ENCODE data around the gene PTPRD. TPM values are rescaled to one million over a fixed set of nuclear protein-coding genes. Genes with fewer than 3 reads are reported as not detected.

The PTPRD gene
- total RNA-seq, 1 experiment from 2014 or later = 70.1 TPM

DNA sequence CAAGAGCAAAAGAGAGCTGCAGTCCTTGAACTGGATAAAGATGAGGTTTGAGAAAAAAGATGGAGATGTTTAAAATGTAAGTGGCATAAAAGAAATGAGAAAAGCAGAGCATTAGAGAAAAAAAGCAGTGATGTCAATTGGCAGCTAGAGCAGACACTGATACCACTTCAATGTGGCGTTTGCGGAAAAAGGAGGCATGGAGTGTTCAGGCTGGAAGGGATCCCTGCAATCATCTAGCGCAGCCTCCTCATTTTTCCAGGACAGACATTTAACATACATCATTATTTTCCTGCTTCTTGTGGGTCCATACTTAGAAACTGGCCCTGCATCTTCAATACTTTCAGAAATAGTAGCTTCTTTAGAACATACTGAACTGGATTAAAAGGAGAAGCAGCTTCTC lies 563.8 kb downstream of the PTPRD start:
- Histone ChIP-seq H3K9me3 (no peaks in the 10 kb centered on the region), H3K4me3 (ENCODE audit: low read depth, low read length) (no peak overlapping the region), H3K36me3 (ENCODE audit: control insufficient read depth, insufficient read depth, low read length) (no peaks in the 10 kb centered on the region), H3K27me3 (replicated peaks; ENCODE audit: control insufficient read depth, insufficient read depth, low read length) (no peaks in the 10 kb centered on the region), H3K4me1 (no peaks in the 10 kb centered on the region)
- no peaks in the 10 kb centered on the region for H3K36me3 Mint-ChIP-seq (ENCODE audit: insufficient read depth, unreplicated experiment)
- H3K4me3 Mint-ChIP-seq (ENCODE audit: unreplicated experiment) = no peak overlapping the region
- BruUV-seq (replicated peaks) = no TSS peak
- no peaks in the 10 kb centered on the region for H3K4me1 Mint-ChIP-seq (ENCODE audit: low read depth, unreplicated experiment)
- intact Hi-C loops (cut with micrococcal nuclease; ENCODE audit: unreplicated experiment) = no loop called here
- ChIA-PET CTCF (no interaction called here), POLR2A (no interaction called here)
- no peaks in the 10 kb centered on the region for H3K27me3 Mint-ChIP-seq (ENCODE audit: insufficient read depth, unreplicated experiment)
- H3K27ac Mint-ChIP-seq (ENCODE audit: unreplicated experiment) = no peak overlapping the region
- DNase-seq = no peak
- TF ChIP-seq, protein P1, sequence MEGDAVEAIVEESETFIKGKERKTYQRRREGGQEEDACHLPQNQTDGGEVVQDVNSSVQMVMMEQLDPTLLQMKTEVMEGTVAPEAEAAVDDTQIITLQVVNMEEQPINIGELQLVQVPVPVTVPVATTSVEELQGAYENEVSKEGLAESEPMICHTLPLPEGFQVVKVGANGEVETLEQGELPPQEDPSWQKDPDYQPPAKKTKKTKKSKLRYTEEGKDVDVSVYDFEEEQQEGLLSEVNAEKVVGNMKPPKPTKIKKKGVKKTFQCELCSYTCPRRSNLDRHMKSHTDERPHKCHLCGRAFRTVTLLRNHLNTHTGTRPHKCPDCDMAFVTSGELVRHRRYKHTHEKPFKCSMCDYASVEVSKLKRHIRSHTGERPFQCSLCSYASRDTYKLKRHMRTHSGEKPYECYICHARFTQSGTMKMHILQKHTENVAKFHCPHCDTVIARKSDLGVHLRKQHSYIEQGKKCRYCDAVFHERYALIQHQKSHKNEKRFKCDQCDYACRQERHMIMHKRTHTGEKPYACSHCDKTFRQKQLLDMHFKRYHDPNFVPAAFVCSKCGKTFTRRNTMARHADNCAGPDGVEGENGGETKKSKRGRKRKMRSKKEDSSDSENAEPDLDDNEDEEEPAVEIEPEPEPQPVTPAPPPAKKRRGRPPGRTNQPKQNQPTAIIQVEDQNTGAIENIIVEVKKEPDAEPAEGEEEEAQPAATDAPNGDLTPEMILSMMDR (IDR thresholded peaks at IDR 0.05; ENCODE audit: insufficient read depth in 1 of 2, low read depth in 1 of 2, low read length in 1 of 2, severe bottlenecking in 1 of 2, unreplicated experiment in 1 of 2) = no peak
- no peaks in the 10 kb centered on the region for H3K9me3 Mint-ChIP-seq (ENCODE audit: unreplicated experiment)

DNA sequence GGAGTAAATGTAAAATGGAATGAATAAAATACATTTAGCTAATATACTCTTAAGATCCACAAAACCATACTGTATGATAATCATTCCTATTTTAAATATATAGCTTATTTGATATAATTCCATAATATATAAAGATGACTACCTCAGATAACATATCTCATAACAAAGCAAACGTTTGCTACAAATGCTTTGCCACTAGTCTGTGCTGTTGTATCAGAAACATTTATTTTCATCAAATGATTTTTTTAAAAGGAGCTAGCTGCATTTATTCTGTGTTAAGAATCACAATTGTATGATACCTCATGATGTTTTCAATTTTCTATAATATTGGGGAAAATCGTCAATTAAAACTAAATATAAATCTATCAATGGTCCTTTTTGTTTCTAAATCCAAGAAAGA lies 567.2 kb downstream of the PTPRD start:
- Mint-ChIP-seq H3K4me1 (ENCODE audit: low read depth, unreplicated experiment) (no peaks in the 10 kb centered on the region), H3K27me3 (ENCODE audit: insufficient read depth, unreplicated experiment) (no peaks in the 10 kb centered on the region), H3K4me3 (ENCODE audit: unreplicated experiment) (no peak overlapping the region), H3K27ac (ENCODE audit: unreplicated experiment) (no peak overlapping the region), H3K36me3 (ENCODE audit: insufficient read depth, unreplicated experiment) (no peaks in the 10 kb centered on the region), H3K9me3 (ENCODE audit: unreplicated experiment) (no peaks in the 10 kb centered on the region)
- no peaks in the 10 kb centered on the region for H3K9me3 ChIP-seq
- POLR2A ChIA-PET = no interaction called here
- TF ChIP-seq, protein P1 (IDR thresholded peaks at IDR 0.05; ENCODE audit: insufficient read depth in 1 of 2, low read depth in 1 of 2, low read length in 1 of 2, severe bottlenecking in 1 of 2, unreplicated experiment in 1 of 2) = no peak
- DNase-seq = no peak
- no peaks in the 10 kb centered on the region for H3K4me1 ChIP-seq
- no peaks in the 10 kb centered on the region for H3K27me3 ChIP-seq (replicated peaks; ENCODE audit: control insufficient read depth, insufficient read depth, low read length)
- intact Hi-C loops (cut with micrococcal nuclease; ENCODE audit: unreplicated experiment) = no loop called here
- H3K4me3 ChIP-seq (ENCODE audit: low read depth, low read length) = no peak overlapping the region
- CTCF ChIA-PET = no interaction called here
- no peaks in the 10 kb centered on the region for H3K36me3 ChIP-seq (ENCODE audit: control insufficient read depth, insufficient read depth, low read length)
- no TSS peak for BruUV-seq (replicated peaks)

DNA sequence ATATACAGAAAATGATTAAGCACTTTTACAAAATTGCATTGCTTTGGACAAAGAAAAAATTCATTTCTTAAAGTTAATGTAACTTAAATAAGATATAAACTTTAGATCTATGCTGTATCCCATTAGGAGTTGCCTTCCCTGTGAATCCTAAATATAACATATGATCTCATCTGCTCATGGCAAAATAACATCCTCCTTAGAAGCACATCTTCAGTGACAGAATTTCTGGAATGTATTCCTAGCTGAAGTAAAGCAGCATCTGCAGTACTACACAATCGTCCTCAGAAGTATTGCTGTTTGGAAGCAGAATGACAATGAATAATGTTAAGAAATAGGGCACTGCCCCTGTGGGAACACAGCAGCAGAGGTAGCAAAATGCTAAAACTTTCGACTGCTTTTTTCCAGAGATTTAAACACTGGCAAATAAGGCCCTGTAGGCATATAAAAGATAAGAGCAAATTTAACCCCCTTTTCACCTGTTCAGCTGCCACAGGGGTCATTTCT lies 571.0 kb downstream of the PTPRD start:
- Histone ChIP-seq H3K36me3 (ENCODE audit: control insufficient read depth, insufficient read depth, low read length) (no peaks in the 10 kb centered on the region), H3K4me3 (ENCODE audit: low read depth, low read length) (no peak overlapping the region), H3K9me3 (no peaks in the 10 kb centered on the region), H3K27me3 (replicated peaks; ENCODE audit: control insufficient read depth, insufficient read depth, low read length) (no peaks in the 10 kb centered on the region), H3K4me1 (no peaks in the 10 kb centered on the region)
- intact Hi-C loops (cut with micrococcal nuclease; ENCODE audit: unreplicated experiment) = no loop called here
- DNase-seq = no peak
- CTCF ChIA-PET = no interaction called here
- Mint-ChIP-seq H3K27me3 (ENCODE audit: insufficient read depth, unreplicated experiment) (no peaks in the 10 kb centered on the region), H3K36me3 (ENCODE audit: insufficient read depth, unreplicated experiment) (no peaks in the 10 kb centered on the region), H3K4me3 (ENCODE audit: unreplicated experiment) (no peak overlapping the region), H3K4me1 (ENCODE audit: low read depth, unreplicated experiment) (no peaks in the 10 kb centered on the region), H3K9me3 (ENCODE audit: unreplicated experiment) (no peaks in the 10 kb centered on the region), H3K27ac (ENCODE audit: unreplicated experiment) (no peak overlapping the region)
- POLR2A ChIA-PET = no interaction called here
- BruUV-seq (replicated peaks) = no TSS peak
- TF ChIP-seq, protein P1 (IDR thresholded peaks at IDR 0.05; ENCODE audit: insufficient read depth in 1 of 2, low read depth in 1 of 2, low read length in 1 of 2, severe bottlenecking in 1 of 2, unreplicated experiment in 1 of 2) = no peak
